Measurements from ENCODE around the gene SLC12A5. TPM values are rescaled to one million over a fixed set of nuclear protein-coding genes. Genes with fewer than 3 reads are reported as not detected.

Gene SLC12A5
- polyA plus RNA-seq, 2 of the 4 experiments (the other 2 are of a cell fraction): 3.0 to 10.8 TPM

DNA sequence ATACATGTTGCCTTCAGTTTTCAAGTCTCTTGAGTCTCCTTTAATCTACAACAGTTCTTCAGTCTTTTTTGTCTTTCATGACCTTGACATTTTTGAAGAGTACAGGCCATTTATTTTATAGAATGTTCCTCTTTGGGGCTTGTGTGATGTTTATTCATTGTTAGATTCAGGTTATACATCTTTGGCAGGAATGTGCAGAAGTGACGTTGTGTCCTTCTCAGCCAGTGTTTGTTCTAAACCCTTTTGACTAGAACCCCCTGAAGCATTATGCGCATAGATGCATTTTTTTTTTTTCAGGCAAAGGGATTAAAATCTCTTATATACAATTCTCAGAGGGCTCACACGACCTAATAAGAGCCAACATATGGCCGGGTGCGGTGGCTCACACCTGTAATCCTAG is 72.0 kb downstream of the SLC12A5 start:
- ChIA-PET CTCF (interaction anchor here (0.6 to 1.1 kb wide), 4 partner anchors 15 to 248 kb away, joined by 3 to 4 read pairs (median 3); no protein-coding TSS in a partner anchor), POLR2A (no interaction called here)
- Histone ChIP-seq H3K4me2 (no peak overlapping the region), H3K27ac (no peak overlapping the region), H3K9me3 (peaks cover 32% of the 10 kb centered on the region; the same call in 2 of the 3 replicates), H3K4me1 (no peaks in the 10 kb centered on the region), H3K4me3 (no peak overlapping the region)
- DNase-seq (ENCODE audit: low read depth in 1 of 2, low spot score in 1 of 2): no peak
- 52% methylated on average over 5 of the region's 5 CpGs for WGBS (ENCODE audit: missing lambda C conversion rate)
- ATAC-seq: no peak
- no peak for FAIRE-seq
- TF ChIP-seq ZSCAN20 (CRISPR knock-in tag; IDR thresholded peaks at IDR 0.05): no peak
- no peak for TF ChIP-seq PHF8 (IDR thresholded peaks at IDR 0.05; ENCODE audit: borderline replicate concordance, low read depth)

DNA sequence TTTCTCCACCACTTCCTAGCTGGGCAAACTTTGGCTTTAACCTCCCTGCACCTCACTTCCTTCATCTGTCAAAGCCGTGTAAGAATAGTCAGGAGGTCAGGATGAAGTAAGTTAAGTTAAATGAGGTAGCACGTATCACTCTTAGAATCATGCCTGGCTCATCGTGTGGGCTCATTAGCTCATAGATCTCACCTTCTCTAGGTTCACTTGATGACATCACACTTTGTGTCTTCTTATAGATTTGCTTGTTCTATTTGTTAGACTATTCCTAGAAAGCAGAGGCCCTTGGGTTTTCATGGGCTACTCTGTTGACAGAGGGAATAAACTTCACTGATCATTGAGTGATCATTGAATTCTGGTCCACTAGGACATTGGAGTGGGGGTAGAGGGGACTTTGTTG is 72.9 kb downstream of the SLC12A5 start:
- Histone ChIP-seq H3K4me2 (no peak overlapping the region), H3K9me3 (peaks cover 32% of the 10 kb centered on the region; the same call in 2 of the 3 replicates), H3K4me1 (no peaks in the 10 kb centered on the region), H3K4me3 (no peak overlapping the region), H3K27ac (no peak overlapping the region)
- CTCF ChIA-PET: interaction anchor here (0.9 to 1.6 kb wide), 5 partner anchors 18 to 330 kb away, joined by 3 to 4 read pairs (median 3); no protein-coding TSS in a partner anchor
- WGBS (ENCODE audit: missing lambda C conversion rate): 61% methylated on average over 3 of the region's 3 CpGs
- no peak for FAIRE-seq
- no peak for DNase-seq (ENCODE audit: low read depth in 1 of 2, low spot score in 1 of 2)
- no peak for TF ChIP-seq NR3C1 (IDR thresholded peaks at IDR 0.05)
- TF ChIP-seq TFCP2L1 (CRISPR knock-in tag; IDR thresholded peaks at IDR 0.05): no peak
- TF ChIP-seq, protein P1, sequence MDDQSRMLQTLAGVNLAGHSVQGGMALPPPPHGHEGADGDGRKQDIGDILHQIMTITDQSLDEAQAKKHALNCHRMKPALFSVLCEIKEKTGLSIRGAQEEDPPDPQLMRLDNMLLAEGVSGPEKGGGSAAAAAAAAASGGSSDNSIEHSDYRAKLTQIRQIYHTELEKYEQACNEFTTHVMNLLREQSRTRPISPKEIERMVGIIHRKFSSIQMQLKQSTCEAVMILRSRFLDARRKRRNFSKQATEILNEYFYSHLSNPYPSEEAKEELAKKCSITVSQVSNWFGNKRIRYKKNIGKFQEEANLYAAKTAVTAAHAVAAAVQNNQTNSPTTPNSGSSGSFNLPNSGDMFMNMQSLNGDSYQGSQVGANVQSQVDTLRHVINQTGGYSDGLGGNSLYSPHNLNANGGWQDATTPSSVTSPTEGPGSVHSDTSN (IDR thresholded peaks at IDR 0.05): no peak
- no peak for TF ChIP-seq RNF2 (IDR thresholded peaks at IDR 0.05; ENCODE audit: borderline replicate concordance, low read depth)
- no peak for TF ChIP-seq JUN (IDR thresholded peaks at IDR 0.05)
- POLR2A ChIA-PET: no interaction called here
- no peak for ATAC-seq

DNA sequence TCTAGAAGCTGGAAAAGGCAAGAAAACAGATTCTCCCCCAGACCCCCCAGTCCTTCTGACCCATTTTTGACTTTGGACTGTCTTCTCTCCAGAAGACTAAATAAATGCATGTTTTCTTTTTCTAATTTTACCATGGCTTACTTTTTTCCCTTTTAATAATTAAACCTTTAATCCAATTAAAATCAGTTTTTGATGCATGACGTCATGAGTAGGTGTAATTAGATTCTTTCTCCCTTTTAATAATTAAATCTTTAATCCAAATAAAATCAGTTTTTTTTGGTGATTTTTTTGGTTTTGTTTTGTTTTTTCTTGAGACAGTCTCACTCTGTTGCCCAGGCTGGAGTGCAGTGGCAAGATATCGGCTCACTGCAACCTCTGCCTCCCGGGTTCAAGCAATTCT is 73.9 kb downstream of the SLC12A5 start:
- Histone ChIP-seq H3K9me3 (peaks cover 32% of the 10 kb centered on the region; the same call in 2 of the 3 replicates), H3K4me1 (no peaks in the 10 kb centered on the region), H3K4me3 (no peak overlapping the region), H3K4me2 (no peak overlapping the region), H3K27ac (no peak overlapping the region)
- FAIRE-seq (no peak), DNase-seq (ENCODE audit: low read depth in 1 of 2, low spot score in 1 of 2) (no peak), ATAC-seq (no peak)
- ChIA-PET CTCF (interaction anchor here (0.9 to 1.6 kb wide), 3 partner anchors 29 to 331 kb away, joined by 3 to 4 read pairs (median 3); no protein-coding TSS in a partner anchor), POLR2A (no interaction called here)
- TF ChIP-seq ZC3H11A (IDR thresholded peaks at IDR 0.05) (no peak), NR3C1 (IDR thresholded peaks at IDR 0.05) (no peak), CEBPB (IDR thresholded peaks at IDR 0.05) (no peak), EHF (CRISPR knock-in tag; IDR thresholded peaks at IDR 0.05) (no peak), HOXB13 (CRISPR knock-in tag; IDR thresholded peaks at IDR 0.05; ENCODE audit: low read depth) (no peak), HOXA7 (CRISPR knock-in tag; IDR thresholded peaks at IDR 0.05) (no peak), ZSCAN20 (CRISPR knock-in tag; IDR thresholded peaks at IDR 0.05) (no peak), FOXS1 (CRISPR knock-in tag; IDR thresholded peaks at IDR 0.05) (no peak), JUNB (IDR thresholded peaks at IDR 0.05) (no peak), RFX5 (IDR thresholded peaks at IDR 0.05) (no peak), KDM1A (IDR thresholded peaks at IDR 0.05; ENCODE audit: low read depth) (no peak), RNF2 (IDR thresholded peaks at IDR 0.05; ENCODE audit: borderline replicate concordance, low read depth) (no peak)
- TF ChIP-seq, protein P2, sequence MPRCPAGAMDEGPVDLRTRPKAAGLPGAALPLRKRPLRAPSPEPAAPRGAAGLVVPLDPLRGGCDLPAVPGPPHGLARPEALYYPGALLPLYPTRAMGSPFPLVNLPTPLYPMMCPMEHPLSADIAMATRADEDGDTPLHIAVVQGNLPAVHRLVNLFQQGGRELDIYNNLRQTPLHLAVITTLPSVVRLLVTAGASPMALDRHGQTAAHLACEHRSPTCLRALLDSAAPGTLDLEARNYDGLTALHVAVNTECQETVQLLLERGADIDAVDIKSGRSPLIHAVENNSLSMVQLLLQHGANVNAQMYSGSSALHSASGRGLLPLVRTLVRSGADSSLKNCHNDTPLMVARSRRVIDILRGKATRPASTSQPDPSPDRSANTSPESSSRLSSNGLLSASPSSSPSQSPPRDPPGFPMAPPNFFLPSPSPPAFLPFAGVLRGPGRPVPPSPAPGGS (IDR thresholded peaks at IDR 0.05): no peak
- TF ChIP-seq, protein P3, sequence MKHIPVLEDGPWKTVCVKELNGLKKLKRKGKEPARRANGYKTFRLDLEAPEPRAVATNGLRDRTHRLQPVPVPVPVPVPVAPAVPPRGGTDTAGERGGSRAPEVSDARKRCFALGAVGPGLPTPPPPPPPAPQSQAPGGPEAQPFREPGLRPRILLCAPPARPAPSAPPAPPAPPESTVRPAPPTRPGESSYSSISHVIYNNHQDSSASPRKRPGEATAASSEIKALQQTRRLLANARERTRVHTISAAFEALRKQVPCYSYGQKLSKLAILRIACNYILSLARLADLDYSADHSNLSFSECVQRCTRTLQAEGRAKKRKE (CRISPR knock-in tag; IDR thresholded peaks at IDR 0.05; ENCODE audit: low read depth): no peak
- 0% methylated on average over 3 of the region's 3 CpGs for WGBS (ENCODE audit: missing lambda C conversion rate)
